Lower lobe of right lung (tissue), 2 donors: ENCODE measurements around the gene FRMD3. TPM values are rescaled to one million over a fixed set of nuclear protein-coding genes. Genes with fewer than 3 reads are reported as not detected.

Experiments
- ATAC-seq, 2 donors: fragments of 200-7000 bp; cut with Tn5 transposase; one replicate each; pipeline ENCODE4 v1.9.1; 2020 to 2022; ENCODE audit warnings: mild to moderate bottlenecking in 2 of 2, moderate library complexity in 2 of 2
- DNase-seq: peaks from one replicate; pipeline ENCODE4 v3.0.0-alpha.2; 2020
- H3K27ac ChIP-seq: fragments of 200-600 bp; one replicate; pipeline ENCODE4 v1.8.0; 2022
- H3K27me3 ChIP-seq: fragments of 200-600 bp; one replicate; pipeline ENCODE4 v1.8.0; 2022; ENCODE audit warnings: low read depth
- H3K36me3 ChIP-seq: fragments of 200-600 bp; one replicate; pipeline ENCODE4 v1.8.0; 2022; ENCODE audit warnings: mild to moderate bottlenecking
- H3K4me1 ChIP-seq: fragments of 200-600 bp; one replicate; pipeline ENCODE4 v1.8.0; 2022
- H3K4me3 ChIP-seq: fragments of 200-600 bp; one replicate; pipeline ENCODE4 v1.8.0; 2022; ENCODE audit warnings: mild to moderate bottlenecking
- H3K9me3 ChIP-seq: fragments of 200-600 bp; one replicate; pipeline ENCODE4 v1.8.0; 2022
- CTCF ChIP-seq: fragments of 200-600 bp; IDR thresholded peaks from one replicate; pipeline ENCODE4 v1.8.0; 2022; ENCODE audit warnings: antibody characterized with exemption, mild to moderate bottlenecking
- intact Hi-C: fragments of 100-400 bp; cut with DNase I; formaldehyde crosslinking; loops from one replicate; pipeline ENCODE4 v1.11.0; 2022
- long read RNA-seq: library from polyadenylated mRNA; unstranded; transcript quantifications from one replicate; pipeline ENCODE4 v2.0.0, GENCODE V29; 2021
- total RNA-seq: library from RNA; stranded (reverse); fragmentation: NEBNext Ultra II Directional; extraction: Animal tissue kit (Norgen Biotek cat#: 25700); gene quantifications from one replicate; pipeline ENCODE4 v1.2.1, GENCODE V29; 2021
- donor health status: DM: no; HTN: yes; CAD: no; lungs with severe emphysema.

Gene FRMD3
- total RNA-seq, result 9.7 TPM
- long read RNA-seq, full-length matches to known transcripts, result 18 of 29 reads
- long read RNA-seq, partial matches to known transcripts, result 1 of 29 reads
- long read RNA-seq, other reads (novel, unspliced or antisense), result 10 of 29 reads

GRCh38 chr9:83538172-83538889, at the start of gene FRMD3:
FRMD3 (minus strand) TSS chr9:83538401; CDS start chr9:83538231, 170 bp downstream.
- no peaks in the 10 kb centered on the region for H3K36me3 ChIP-seq
- peak within 1 kb of the TSS; percentile 66 for H3K4me3 ChIP-seq
- H3K27me3 ChIP-seq, result peaks cover 26% of the 10 kb centered on the region
- intact Hi-C loops, result no loop called here
- no peaks in the 10 kb centered on the region for H3K9me3 ChIP-seq
- peak; percentile 84 for DNase-seq
- peak; percentile 68 for TF ChIP-seq CTCF
- peaks cover 17% of the 10 kb centered on the region for H3K4me1 ChIP-seq
- peak; percentile 95 to 96 for ATAC-seq
- peak within 1 kb of the TSS; percentile 67 for H3K27ac ChIP-seq

GRCh38 chr9:83584995-83585394, 46.8 kb upstream of the FRMD3 start:
- ATAC-seq (no peak), DNase-seq (no peak)
- Histone ChIP-seq H3K9me3 (no peaks in the 10 kb centered on the region), H3K27ac (no peak overlapping the region), H3K27me3 (no peaks in the 10 kb centered on the region), H3K4me3 (no peak overlapping the region), H3K36me3 (no peaks in the 10 kb centered on the region), H3K4me1 (no peaks in the 10 kb centered on the region)
- intact Hi-C loops, result no loop called here
- no peak for TF ChIP-seq CTCF

- peak; percentile 74 for TF ChIP-seq CTCF
- peak; percentile 70 to 83 for ATAC-seq
- no peak for DNase-seq
These were observed 45.2 kb upstream of the FRMD3 start for GRCh38 chr9:83583151-83584014.

GRCh38 chr9:83582029-83582428, 43.8 kb upstream of the FRMD3 start:
- Histone ChIP-seq H3K9me3 (no peaks in the 10 kb centered on the region), H3K4me1 (no peaks in the 10 kb centered on the region), H3K27ac (no peak overlapping the region), H3K27me3 (no peaks in the 10 kb centered on the region), H3K36me3 (no peaks in the 10 kb centered on the region), H3K4me3 (no peak overlapping the region)
- no peak for TF ChIP-seq CTCF
- intact Hi-C loops, result no loop called here
- ATAC-seq, result no peak
- no peak for DNase-seq

More at GRCh38 chr9:83583151-83584014, 45.2 kb upstream of the FRMD3 start:
- no peak overlapping the region for H3K4me3 ChIP-seq
- no peaks in the 10 kb centered on the region for H3K27me3 ChIP-seq
- no peaks in the 10 kb centered on the region for H3K4me1 ChIP-seq
- H3K9me3 ChIP-seq, result no peaks in the 10 kb centered on the region
- intact Hi-C loops, result no loop called here
- H3K27ac ChIP-seq, result no peak overlapping the region
- no peaks in the 10 kb centered on the region for H3K36me3 ChIP-seq

GRCh38 chr9:83574482-83574881, 36.3 kb upstream of the FRMD3 start:
- ATAC-seq, result no peak
- no peaks in the 10 kb centered on the region for H3K27me3 ChIP-seq
- intact Hi-C loops, result no loop called here
- TF ChIP-seq CTCF, result no peak
- no peaks in the 10 kb centered on the region for H3K9me3 ChIP-seq
- H3K4me1 ChIP-seq, result peaks cover 3% of the 10 kb centered on the region
- no peaks in the 10 kb centered on the region for H3K36me3 ChIP-seq
- no peak for DNase-seq
- H3K4me3 ChIP-seq, result no peak overlapping the region
- H3K27ac ChIP-seq, result no peak overlapping the region
